ENCODE measurements around the gene CRLF3. TPM values are rescaled to one million over a fixed set of nuclear protein-coding genes. Genes with fewer than 3 reads are reported as not detected.
"Not testable (repeated sequence)": the region's sequence is repeated elsewhere in the genome, so short reads cannot be mapped to it uniquely, and the experiment has no call there.

CRLF3 gene
- total RNA-seq, 1 experiment from 2014 or later = 17.9 TPM

DNA sequence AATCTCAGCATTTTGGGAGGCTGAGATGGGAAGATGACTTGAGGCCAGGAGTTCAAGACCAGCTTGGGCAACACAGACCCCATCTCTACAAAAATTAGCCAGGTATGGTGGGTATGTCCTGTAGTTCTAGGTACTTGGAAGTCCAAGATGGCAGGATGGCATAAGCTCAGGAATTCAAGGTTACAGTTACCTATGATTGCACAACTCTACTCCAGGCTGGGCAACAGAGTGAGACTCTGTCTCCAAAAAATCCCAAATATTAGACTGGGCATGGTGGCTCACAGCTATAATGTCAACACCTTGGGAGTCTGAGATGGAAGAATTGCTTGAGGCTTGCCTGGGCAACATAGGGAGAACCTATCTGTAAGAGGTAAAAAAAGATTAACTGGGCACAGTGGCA is 63.4 kb downstream of the CRLF3 start (continued):
- TF ChIP-seq ZSCAN18 (CRISPR knock-in tag; IDR thresholded peaks at IDR 0.05) (no peak), NFYB (CRISPR knock-in tag; conservative IDR thresholded peaks at IDR 0.05; ENCODE audit: low read depth) (no peak), IRF2 (CRISPR knock-in tag; IDR thresholded peaks at IDR 0.05; ENCODE audit: borderline replicate concordance, low read depth) (no peak)
- TF ChIP-seq, protein P1, sequence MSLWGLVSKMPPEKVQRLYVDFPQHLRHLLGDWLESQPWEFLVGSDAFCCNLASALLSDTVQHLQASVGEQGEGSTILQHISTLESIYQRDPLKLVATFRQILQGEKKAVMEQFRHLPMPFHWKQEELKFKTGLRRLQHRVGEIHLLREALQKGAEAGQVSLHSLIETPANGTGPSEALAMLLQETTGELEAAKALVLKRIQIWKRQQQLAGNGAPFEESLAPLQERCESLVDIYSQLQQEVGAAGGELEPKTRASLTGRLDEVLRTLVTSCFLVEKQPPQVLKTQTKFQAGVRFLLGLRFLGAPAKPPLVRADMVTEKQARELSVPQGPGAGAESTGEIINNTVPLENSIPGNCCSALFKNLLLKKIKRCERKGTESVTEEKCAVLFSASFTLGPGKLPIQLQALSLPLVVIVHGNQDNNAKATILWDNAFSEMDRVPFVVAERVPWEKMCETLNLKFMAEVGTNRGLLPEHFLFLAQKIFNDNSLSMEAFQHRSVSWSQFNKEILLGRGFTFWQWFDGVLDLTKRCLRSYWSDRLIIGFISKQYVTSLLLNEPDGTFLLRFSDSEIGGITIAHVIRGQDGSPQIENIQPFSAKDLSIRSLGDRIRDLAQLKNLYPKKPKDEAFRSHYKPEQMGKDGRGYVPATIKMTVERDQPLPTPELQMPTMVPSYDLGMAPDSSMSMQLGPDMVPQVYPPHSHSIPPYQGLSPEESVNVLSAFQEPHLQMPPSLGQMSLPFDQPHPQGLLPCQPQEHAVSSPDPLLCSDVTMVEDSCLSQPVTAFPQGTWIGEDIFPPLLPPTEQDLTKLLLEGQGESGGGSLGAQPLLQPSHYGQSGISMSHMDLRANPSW (CRISPR knock-in tag; conservative IDR thresholded peaks at IDR 0.05; ENCODE audit: low read depth) = no peak
- TF ChIP-seq, protein P2, sequence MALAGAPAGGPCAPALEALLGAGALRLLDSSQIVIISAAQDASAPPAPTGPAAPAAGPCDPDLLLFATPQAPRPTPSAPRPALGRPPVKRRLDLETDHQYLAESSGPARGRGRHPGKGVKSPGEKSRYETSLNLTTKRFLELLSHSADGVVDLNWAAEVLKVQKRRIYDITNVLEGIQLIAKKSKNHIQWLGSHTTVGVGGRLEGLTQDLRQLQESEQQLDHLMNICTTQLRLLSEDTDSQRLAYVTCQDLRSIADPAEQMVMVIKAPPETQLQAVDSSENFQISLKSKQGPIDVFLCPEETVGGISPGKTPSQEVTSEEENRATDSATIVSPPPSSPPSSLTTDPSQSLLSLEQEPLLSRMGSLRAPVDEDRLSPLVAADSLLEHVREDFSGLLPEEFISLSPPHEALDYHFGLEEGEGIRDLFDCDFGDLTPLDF (CRISPR knock-in tag; IDR thresholded peaks at IDR 0.05) = no peak

DNA sequence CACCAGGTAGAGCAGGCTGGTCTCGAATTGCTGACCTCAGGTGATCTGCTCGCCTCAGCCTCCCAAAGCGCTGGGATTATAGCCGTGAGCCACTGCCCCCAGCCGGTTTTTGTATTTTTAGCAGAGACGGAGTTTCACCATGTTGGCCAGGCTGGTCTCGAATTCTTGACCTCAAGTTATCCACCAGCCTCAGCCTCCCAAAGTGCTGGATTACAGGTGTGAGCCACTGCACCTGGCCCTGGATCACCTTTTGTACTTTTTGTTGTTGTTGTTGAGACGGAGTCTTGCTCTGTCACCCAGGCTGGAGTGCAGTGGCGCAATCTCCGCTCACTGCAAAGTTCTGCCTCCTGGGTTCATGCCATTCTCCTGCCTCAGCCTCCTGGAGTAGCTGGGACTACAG is 71.2 kb downstream of the CRLF3 start:
- ATAC-seq; H3K4me3 Mint-ChIP-seq; CTCF ChIA-PET; H3K4me1 Mint-ChIP-seq; POLR2A ChIA-PET; H3K9me3 Mint-ChIP-seq; H3K27me3 Mint-ChIP-seq (ENCODE audit: low read depth); DNase-seq (ENCODE audit: low spot score): not testable (repeated sequence)
- Mint-ChIP-seq H3K36me3 (peaks cover 25% of the 10 kb centered on the region), H3K27ac (peak overlapping the region; percentile 45; the same call in 1 of the 2 replicates)

DNA sequence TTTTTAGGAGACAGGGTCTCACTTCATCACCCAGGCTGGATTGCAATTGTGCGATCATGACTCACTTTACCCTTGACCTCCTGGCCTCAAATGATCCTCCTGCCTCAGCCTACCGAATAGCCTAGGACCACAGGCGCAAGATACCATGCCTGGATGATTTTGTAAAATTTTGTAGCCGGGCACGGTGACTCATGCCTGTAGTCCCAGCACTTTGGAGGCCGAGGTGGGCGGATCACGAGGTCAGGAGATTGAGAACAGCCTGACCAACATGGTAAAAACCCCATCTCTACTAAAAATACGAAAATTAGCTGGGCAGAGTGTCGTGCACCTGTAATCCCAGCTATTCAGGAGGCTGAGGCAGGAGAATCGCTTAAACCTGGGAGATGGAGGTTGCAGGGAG is 73.5 kb downstream of the CRLF3 start:
- CTCF ChIA-PET; DNase-seq (ENCODE audit: low spot score); H3K4me1 Mint-ChIP-seq; ATAC-seq; H3K27me3 Mint-ChIP-seq (ENCODE audit: low read depth); POLR2A ChIA-PET; H3K9me3 Mint-ChIP-seq; H3K27ac Mint-ChIP-seq; H3K4me3 Mint-ChIP-seq: not testable (repeated sequence)
- peaks cover 36% of the 10 kb centered on the region for H3K36me3 Mint-ChIP-seq

DNA sequence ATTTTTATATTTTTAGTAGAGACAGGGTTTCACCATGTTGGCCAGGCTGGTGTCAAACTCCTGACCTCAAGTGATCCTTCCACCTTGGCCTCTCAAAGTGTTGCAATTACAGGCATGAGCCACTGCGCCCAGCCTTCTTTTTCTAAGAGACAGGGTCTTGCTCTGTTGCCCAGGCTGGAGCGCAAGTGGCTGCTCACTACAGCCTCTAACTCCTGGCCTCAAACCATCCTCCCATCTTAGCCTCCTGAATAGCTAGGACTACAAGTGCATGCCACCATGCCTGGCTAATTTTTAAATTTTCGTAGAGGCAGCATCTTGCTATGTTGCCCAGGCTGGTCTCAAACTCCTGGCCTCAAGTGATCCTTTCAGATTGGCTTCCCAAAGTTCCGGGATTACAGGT is 76.9 kb downstream of the CRLF3 start:
- H3K4me3 Mint-ChIP-seq; CTCF ChIA-PET; POLR2A ChIA-PET; H3K9me3 Mint-ChIP-seq; H3K4me1 Mint-ChIP-seq; H3K27ac Mint-ChIP-seq; ATAC-seq; DNase-seq (ENCODE audit: low spot score); H3K27me3 Mint-ChIP-seq (ENCODE audit: low read depth): not testable (repeated sequence)
- TF ChIP-seq ZNF121 (CRISPR knock-in tag; IDR thresholded peaks at IDR 0.05) = peak; percentile 90
- peaks cover 24% of the 10 kb centered on the region for H3K36me3 Mint-ChIP-seq

DNA sequence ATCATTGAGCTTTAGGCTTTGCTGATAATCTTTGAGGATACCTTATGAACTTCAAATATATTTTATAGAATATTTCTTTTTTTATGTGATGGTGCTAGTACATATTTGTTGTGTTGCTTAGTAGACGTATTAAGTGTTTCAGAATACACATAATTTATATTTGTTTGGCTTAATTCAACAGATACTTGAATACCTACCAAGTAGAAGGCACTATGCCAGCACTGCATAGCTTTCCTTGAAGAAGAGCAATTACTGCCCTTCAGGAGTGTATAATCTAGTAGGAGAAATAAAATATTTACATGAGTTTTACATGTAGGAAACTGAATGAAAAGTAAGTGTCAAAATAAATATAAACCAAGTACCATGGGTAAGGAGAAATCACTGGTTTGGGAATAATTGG is 81.8 kb downstream of the CRLF3 start:
- CTCF ChIA-PET; H3K27me3 Mint-ChIP-seq (ENCODE audit: low read depth); POLR2A ChIA-PET; DNase-seq (ENCODE audit: low spot score); H3K9me3 Mint-ChIP-seq; H3K27ac Mint-ChIP-seq; ATAC-seq; H3K4me1 Mint-ChIP-seq; H3K4me3 Mint-ChIP-seq: not testable (repeated sequence)
- H3K36me3 Mint-ChIP-seq = peaks cover 25% of the 10 kb centered on the region

- ATAC-seq; H3K4me3 Mint-ChIP-seq; H3K9me3 Mint-ChIP-seq; DNase-seq (ENCODE audit: low spot score); POLR2A ChIA-PET; H3K27me3 Mint-ChIP-seq (ENCODE audit: low read depth): not testable (repeated sequence)
- CTCF ChIA-PET = interaction anchor here (0.6 kb wide), 1 partner anchor 979 kb away, joined by 3 read pairs; no protein-coding TSS in a partner anchor
- Mint-ChIP-seq H3K4me1 (peaks cover 23% of the 10 kb centered on the region), H3K36me3 (peaks cover 35% of the 10 kb centered on the region), H3K27ac (peak overlapping the region; percentile 41; the same call in 1 of the 2 replicates)
Measured at GRCh38 chr17:30736371-30736770, 88.1 kb downstream of the CRLF3 start.

GRCh38 chr17:30735644-30736043 is 88.8 kb downstream of the CRLF3 start:
- Mint-ChIP-seq H3K4me1 (peaks cover 23% of the 10 kb centered on the region), H3K36me3 (peaks cover 29% of the 10 kb centered on the region), H3K27ac (peak overlapping the region; percentile 92)
- H3K4me3 Mint-ChIP-seq; DNase-seq (ENCODE audit: low spot score); H3K27me3 Mint-ChIP-seq (ENCODE audit: low read depth); CTCF ChIA-PET; H3K9me3 Mint-ChIP-seq; ATAC-seq; POLR2A ChIA-PET: not testable (repeated sequence)

DNA sequence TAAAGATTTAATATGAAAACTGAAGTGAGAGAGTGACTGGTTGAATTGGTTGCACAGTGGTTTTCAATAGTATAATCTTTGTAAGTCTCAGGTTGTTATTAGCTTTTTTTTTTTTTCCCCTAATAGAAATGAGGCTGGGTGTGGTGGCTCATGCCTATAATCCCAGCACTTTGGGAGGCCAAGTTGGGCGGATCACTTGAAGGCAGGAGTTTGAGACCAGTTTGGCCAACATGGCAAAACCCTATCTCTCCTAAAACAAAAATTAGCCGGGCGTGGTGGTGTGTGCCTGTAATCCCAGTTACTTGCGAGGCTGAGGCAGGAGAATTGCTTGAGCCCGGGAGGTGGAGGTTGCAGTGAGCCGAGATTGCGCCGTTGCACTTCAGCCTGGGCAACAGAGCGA is 89.3 kb downstream of the CRLF3 start:
- POLR2A ChIA-PET, H3K27ac Mint-ChIP-seq: not testable (repeated sequence)

DNA sequence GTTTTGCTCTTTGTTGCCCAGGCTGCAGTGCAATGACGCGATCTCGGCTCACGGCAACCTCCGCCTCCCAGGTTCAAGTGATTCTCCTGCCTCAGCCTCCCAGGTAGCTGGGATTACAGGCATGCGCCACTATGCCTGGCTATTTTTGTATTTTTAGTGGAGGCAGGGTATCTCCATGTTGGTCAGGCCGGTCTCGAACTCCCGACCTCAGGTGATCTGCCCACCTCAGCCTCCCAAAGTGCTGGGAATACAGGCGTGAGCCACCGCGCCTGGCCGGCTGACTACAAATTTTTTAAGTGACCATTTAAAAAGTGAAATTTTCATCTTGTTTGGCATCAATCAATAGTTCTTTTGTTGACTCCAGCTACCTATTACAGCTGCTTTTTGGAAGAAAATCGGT is 90.3 kb downstream of the CRLF3 start:
- H3K27ac Mint-ChIP-seq; ATAC-seq; DNase-seq (ENCODE audit: low spot score); H3K27me3 Mint-ChIP-seq (ENCODE audit: low read depth); H3K9me3 Mint-ChIP-seq; CTCF ChIA-PET: not testable (repeated sequence)
- peaks cover 29% of the 10 kb centered on the region for H3K36me3 Mint-ChIP-seq
- H3K4me3 Mint-ChIP-seq = peak overlapping the region; percentile 41
- POLR2A ChIA-PET = interaction anchor here (0.6 kb wide), 1 partner anchor 9 kb away, joined by 4 read pairs; no protein-coding TSS in a partner anchor
- peaks cover 28% of the 10 kb centered on the region for H3K4me1 Mint-ChIP-seq

More for the DNA sequence above, 89.3 kb downstream of the CRLF3 start:
- H3K36me3 Mint-ChIP-seq = peaks cover 29% of the 10 kb centered on the region
- H3K4me3 Mint-ChIP-seq; CTCF ChIA-PET; H3K27me3 Mint-ChIP-seq (ENCODE audit: low read depth); ATAC-seq; H3K9me3 Mint-ChIP-seq; DNase-seq (ENCODE audit: low spot score): not testable (repeated sequence)
- H3K4me1 Mint-ChIP-seq = peaks cover 23% of the 10 kb centered on the region

Data from WTC11 (cell line).